ENCODE data around the gene EML4.
"Not testable (repeated sequence)": the region's sequence is repeated elsewhere in the genome, so short reads cannot be mapped to it uniquely, and the experiment has no call there.

The EML4 gene, protein sequence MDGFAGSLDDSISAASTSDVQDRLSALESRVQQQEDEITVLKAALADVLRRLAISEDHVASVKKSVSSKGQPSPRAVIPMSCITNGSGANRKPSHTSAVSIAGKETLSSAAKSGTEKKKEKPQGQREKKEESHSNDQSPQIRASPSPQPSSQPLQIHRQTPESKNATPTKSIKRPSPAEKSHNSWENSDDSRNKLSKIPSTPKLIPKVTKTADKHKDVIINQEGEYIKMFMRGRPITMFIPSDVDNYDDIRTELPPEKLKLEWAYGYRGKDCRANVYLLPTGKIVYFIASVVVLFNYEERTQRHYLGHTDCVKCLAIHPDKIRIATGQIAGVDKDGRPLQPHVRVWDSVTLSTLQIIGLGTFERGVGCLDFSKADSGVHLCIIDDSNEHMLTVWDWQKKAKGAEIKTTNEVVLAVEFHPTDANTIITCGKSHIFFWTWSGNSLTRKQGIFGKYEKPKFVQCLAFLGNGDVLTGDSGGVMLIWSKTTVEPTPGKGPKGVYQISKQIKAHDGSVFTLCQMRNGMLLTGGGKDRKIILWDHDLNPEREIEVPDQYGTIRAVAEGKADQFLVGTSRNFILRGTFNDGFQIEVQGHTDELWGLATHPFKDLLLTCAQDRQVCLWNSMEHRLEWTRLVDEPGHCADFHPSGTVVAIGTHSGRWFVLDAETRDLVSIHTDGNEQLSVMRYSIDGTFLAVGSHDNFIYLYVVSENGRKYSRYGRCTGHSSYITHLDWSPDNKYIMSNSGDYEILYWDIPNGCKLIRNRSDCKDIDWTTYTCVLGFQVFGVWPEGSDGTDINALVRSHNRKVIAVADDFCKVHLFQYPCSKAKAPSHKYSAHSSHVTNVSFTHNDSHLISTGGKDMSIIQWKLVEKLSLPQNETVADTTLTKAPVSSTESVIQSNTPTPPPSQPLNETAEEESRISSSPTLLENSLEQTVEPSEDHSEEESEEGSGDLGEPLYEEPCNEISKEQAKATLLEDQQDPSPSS

GRCh38 chr2:42169100-42169873 lies at the start of gene EML4:
TSS of gene EML4 (plus strand) at chr2:42169353. CDS start at chr2:42169612, 259 bp downstream.
- peak; percentile 18 to 20 for DNase-seq

GRCh38 chr2:42123426-42123825 lies 45.7 kb upstream of the EML4 start:
- DNase-seq: no peak

- DNase-seq: no peak
These were observed 45.0 kb upstream of the EML4 start for GRCh38 chr2:42124011-42124785.

- no peak for DNase-seq
These were observed 43.1 kb upstream of the EML4 start for GRCh38 chr2:42125841-42126594.

- DNase-seq: not testable (repeated sequence)
These were observed 42.3 kb upstream of the EML4 start for GRCh38 chr2:42126873-42127272.

DNA sequence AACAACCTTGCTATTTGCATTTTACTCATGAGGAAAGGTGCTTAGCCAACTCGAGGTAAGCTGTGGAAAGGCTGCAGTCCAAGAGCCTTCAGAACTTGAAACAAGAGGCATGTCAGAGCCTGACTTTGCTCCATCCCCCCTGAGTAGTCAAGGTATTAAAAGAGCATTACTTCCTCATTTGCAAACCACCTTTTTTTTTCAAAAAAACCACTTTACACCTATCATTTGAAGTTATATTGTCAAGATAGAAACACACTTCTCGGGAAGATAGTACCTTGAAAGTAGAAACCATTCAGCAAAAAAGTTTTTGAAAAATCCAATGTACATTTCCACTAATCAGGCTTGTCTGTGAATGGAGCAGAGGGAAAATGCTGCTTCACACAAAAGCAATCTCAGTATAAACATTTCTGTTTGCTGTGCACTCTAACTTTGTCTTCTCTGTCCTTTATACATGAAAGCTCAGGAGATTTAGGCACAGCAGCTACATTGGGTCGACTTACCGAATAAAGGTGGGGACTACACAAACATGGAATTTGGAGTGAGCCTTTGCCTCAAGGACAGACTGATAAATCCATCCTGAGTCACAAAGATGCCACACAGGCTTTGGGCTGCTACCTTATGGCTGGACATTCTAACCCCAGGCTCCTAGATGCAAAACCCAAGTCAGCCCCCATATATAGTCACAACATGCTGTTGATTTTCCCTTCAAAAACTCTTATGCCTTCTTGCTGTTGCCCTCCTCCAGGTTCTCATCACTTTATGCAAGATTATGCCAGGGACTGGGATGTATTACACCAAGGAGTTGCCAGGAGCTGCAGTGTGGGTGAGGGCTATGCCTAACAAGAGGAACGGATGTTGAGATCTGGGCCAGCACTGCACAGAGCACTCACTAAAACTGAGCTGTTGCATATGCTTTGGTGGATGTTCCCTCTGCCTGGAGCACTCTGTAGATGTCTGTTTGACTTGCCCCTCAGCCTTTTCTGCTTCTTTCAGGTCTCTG lies 41.4 kb upstream of the EML4 start:
- no peak for DNase-seq

DNA sequence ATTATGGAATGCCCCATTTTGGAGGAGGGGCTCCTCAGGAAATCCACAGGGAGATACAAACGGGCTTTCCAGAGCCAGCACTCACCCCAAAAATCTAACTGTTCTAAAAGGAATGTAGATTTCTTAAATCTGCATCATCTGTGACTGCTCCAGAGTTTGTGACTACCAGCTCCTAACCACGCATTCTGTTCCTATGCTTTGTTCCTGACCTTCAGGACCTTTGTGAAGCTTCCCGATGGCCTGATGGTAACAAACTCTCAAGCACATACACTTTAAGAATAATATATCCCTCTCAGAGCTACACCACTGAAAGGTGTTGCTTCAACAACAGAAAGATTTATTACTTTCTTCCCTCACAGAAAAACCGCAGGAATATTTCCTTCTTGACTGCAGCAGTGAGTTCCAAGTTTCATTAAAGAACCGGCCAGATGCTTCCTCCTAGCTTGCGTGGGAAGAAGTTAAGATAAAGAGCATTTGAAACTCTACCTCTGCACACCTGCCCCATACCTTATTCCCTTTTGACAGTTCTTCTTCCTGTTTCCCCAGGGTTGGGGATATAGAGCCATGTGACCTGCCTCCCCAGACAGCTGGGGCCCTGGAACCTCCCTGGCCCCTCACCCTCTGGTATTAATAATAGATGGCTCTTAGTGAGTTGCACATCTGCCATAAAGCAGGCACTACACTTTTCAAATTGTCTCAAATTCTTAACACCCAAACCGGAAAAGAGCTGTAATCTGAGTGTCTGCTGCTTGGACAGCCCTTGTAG lies 40.2 kb upstream of the EML4 start:
- DNase-seq: no peak

- no peak for DNase-seq
These were observed 39.7 kb upstream of the EML4 start for GRCh38 chr2:42129487-42129852.

DNA sequence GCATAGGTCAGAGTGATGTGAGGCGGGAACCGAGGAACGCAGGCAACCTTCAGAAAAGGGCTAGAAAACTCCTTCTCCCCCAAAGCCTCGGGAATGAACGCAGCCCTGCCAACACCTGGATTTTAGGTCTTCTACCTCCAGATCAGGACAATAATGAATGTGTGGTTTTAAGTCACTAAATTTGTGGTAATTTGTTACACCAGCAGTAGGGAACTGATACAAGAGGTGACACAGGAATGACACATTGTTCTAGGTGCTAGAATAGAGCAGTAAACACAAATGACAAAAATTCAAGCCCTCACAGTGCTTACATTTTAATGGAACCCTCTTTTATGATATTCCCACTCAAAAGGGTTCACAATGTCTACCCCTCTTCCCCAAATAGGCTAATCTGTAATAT lies 39.2 kb upstream of the EML4 start:
- DNase-seq: no peak

DNA sequence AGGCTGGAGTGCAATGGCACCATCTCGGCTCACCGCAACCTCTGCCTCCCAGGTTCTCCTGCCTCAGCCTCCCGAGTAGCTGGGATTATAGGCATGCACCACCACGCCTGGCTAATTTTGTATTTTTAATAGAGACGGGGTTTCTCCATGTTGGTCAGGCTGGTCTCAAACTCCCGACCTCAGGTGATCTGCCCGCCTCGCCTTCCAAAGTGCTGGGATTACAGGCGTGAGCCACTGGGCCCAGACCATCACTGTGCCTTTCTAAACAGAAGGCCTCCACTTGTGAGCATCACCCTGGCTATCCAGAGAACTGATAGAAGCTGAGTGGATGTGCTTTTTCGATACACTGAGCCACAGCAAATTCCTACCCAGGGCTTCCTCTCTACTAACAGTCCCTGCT lies 38.3 kb upstream of the EML4 start:
- not testable (repeated sequence) for DNase-seq

- DNase-seq: no peak
These were observed 36.8 kb upstream of the EML4 start for GRCh38 chr2:42132191-42132965.

DNA sequence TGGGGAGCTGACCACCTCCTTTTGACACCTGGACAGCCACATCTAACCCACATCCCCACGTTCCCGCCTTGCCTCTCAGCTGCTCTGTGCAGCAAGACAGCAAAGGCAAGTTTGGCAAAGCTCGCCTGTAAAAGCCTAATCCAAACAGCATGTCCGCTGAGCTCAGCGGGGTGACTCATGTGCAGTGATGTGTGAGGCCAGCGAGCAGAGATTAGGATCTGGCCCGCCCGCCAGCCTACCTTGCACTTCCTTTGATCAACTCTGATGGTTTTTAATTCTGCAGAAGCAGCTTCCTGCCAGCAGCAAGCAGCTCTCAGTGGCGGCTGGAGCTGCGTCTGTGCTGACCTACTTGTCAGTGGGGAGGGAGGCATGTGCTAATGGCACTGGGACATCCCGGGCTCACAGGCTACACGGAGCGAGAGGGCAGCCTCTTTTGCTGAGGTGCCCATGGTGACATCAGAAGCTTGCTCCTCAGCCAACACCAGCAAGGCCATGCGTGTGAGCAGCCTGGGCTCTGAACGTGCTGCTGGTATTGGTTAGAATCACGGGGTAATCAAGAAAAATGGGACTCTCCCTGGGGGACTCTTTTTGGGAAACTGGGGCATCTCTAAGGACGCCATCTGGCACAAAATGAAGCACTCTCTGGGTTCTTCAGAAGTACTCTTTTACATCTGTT lies 36.0 kb upstream of the EML4 start:
- DNase-seq: peak; percentile 51 to 63

- no peak for DNase-seq
These were observed 35.4 kb upstream of the EML4 start for GRCh38 chr2:42133771-42134195.

DNA sequence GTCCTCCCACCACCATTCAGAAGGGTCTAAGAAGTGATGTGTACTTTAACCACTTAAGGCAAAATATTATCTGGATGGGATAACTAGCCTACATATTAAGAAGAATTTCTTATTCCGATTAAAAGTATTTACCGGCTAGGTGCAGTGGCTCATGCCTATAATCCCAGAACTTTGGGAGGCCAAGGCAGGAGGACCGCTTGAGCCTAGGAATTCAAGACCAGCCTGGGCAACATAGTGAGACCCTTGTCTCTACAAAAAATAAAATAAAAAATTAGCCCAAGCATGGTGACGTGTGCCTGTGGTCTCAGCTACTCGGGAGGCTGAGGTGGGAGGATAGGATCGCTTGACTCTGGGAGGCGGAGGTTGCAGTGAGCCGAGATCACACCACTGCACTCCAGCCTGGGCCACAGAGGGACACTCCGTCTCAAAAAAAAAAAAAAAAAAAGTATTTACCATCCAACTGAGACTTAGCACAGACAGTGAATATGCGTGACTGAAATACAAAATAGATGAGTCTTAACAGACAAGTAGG lies 34.7 kb upstream of the EML4 start:
- not testable (repeated sequence) for DNase-seq

DNA sequence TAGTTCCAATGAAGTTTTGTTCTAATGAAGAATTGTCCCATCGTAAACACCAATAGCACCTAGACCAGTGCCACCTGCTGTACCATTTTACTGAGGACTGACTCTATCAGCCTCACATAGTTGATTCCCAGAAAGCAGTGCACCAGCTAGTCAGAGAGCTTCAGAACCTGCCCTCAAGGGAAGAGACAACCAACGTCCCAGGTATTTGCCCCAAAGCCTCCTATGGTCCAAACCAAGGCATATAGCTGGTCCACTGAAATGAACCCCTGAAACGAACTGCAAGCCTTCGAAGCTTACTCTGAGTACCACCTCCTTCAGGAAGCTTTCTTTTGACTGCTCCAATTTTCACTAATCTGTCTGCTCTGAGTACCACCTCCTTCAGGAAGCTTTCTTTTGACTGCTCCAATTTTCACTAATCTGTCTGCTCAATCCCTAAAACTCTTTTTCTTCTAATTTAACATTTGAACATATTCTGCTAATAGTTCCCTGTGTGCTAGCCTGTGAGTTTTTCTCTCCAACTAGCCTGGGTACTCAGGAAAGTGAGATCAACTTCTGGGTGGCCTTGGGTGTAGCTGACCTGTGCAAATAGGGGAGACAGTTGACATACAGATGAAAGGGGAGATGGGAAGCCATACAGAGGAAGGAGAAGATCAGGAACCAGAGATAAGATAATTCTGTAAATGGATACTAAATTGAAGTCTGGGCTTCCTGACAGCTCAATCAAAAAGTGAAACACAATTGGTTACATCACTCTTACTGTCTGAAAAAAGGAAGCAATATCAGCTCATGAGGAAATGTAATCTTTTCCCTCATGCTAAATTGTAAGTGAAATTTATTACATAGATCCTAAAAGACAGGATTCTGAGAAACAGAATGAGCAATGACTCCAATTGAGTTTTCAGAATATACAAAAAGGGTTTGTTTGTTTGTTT lies 33.5 kb upstream of the EML4 start:
- DNase-seq: peak; percentile 57 to 69

DNA sequence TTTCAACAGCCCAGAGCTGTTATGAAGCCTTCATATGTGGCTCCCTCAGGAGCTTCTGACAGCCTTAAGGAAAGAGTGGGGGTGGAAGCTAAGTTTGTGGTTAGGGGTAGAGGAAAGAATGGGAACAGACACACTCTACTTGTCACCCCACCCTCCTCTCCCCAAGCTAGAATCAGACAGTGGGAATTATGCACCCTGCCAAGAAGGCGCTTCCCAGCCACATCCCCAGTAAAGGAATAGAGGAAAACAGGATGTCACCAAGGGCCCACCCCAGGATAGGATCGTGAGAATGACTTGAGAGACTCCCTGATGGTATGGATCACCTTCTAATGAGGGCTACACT lies 32.4 kb upstream of the EML4 start:
- no peak for DNase-seq

Measured in AML-193 (cell line).